ENCODE data around the gene MGST2.

Gene MGST2

DNA sequence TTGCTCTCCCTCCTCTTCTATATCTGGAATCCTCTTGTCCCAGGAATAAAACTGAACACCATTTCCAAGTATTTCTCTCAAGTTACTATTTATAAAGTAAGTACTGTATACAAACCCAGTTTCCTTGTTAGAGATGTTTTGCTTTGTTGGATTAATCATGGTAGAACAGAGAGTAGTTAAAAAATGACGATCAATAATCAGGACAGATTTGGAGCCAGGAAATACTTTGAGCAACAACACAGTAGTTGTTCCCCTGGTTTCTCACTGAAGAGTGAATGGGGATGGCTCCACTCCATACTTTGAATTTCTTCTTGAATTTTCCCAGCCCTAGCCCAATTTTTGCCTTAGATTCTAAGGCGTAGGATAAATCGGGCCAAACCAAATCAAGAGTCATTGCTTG, 21.4 kb downstream of the MGST2 start:
- no peak for DNase-seq (ENCODE audit: low read depth)
- TF ChIP-seq, protein P1, sequence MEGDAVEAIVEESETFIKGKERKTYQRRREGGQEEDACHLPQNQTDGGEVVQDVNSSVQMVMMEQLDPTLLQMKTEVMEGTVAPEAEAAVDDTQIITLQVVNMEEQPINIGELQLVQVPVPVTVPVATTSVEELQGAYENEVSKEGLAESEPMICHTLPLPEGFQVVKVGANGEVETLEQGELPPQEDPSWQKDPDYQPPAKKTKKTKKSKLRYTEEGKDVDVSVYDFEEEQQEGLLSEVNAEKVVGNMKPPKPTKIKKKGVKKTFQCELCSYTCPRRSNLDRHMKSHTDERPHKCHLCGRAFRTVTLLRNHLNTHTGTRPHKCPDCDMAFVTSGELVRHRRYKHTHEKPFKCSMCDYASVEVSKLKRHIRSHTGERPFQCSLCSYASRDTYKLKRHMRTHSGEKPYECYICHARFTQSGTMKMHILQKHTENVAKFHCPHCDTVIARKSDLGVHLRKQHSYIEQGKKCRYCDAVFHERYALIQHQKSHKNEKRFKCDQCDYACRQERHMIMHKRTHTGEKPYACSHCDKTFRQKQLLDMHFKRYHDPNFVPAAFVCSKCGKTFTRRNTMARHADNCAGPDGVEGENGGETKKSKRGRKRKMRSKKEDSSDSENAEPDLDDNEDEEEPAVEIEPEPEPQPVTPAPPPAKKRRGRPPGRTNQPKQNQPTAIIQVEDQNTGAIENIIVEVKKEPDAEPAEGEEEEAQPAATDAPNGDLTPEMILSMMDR (IDR thresholded peaks at IDR 0.05; ENCODE audit: low read depth, low read length, missing control alignments) = no peak
- no peak overlapping the region for H3K4me3 ChIP-seq (ENCODE audit: low read depth, low read length)

DNA sequence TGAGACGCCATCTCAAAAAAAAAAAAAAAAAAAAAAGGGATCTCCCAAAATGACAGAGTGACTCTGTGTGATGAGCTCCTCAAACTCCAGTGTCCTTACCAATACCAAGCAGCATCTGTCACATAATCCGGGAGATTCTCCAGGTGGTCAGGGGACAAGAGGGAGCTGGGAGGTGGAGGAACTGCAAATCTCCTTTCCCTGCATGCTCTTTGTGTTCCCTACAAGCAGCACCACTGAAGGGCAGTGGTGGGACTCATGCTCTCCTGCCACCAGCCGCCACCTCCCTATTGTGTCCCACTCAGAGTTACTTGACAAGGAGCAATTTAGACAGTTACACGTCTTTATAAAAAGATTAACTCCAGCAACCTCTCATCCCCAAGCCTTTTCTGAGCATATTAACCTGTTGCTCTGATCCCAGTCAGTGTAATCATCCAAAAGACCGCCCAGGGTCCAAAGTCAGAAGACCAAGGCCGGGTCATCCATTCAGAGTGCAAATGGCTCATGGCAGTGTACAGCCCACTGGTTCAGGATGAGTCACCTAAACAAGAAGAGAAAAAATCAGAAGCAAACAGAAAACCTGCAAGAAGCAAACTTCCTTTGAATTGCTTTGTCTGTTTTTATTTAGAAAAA, 23.6 kb downstream of the MGST2 start:
- DNase-seq (ENCODE audit: low read depth) = no peak
- TF ChIP-seq, protein P1 (IDR thresholded peaks at IDR 0.05; ENCODE audit: low read depth, low read length, missing control alignments) = no peak
- no peak overlapping the region for H3K4me3 ChIP-seq (ENCODE audit: low read depth, low read length)

DNA sequence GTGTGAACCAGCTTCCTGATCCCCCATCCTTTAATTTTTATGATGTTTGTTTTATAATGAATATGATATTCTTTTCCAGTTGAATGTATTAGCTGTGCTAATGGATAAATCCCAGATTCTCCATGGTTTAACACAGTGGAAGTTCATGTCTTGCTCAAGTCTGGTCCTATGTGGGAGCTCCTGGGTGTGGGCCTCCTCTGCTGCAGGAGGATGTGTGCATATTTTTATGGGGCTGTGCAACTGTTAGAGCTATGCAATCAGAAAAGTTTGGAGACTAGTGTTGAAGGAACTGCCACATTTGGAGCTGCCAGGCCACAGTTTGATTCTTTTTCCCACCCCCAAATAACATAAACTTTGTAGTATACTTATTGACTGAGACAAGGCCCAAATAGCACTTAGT, 24.8 kb downstream of the MGST2 start:
- no peak for DNase-seq (ENCODE audit: low read depth)
- H3K4me3 ChIP-seq (ENCODE audit: low read depth, low read length) = no peak overlapping the region
- TF ChIP-seq, protein P1 (IDR thresholded peaks at IDR 0.05; ENCODE audit: low read depth, low read length, missing control alignments) = no peak

DNA sequence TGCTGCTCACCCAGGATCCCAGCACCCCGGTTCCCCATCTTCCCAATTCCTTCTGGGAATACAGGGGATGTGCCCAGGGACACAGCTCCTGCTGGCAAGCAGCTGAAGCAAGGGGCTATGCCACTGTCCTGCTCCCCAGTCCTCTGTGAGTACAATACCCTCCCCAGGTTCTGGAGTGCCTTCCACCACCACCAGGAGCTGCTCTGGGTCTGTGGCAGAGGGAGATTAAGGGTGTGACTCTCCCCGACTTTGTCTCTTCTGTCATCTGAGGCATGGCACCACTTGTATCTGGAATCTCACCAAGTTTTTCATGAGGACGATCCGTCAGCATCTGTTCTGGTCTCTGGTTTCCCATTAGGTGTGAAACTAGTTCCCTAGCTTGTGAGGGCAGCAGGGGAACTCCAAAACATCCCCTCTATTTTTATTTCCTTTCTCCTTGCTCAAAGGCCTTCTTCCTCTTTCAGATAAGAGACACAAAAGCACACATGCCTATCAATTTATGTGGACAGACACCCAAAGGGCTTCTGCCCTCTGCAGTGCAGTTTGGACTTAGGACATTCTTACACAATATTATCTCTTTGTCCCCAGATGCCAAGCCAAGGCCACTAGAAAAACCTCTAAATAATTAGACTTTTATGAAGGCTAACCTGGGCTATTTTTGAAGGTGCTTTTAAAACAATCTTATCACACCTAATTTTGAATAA, 26.8 kb downstream of the MGST2 start:
- no peak for DNase-seq (ENCODE audit: low read depth)
- H3K4me3 ChIP-seq (ENCODE audit: low read depth, low read length) = no peak overlapping the region
- TF ChIP-seq, protein P1 (IDR thresholded peaks at IDR 0.05; ENCODE audit: low read depth, low read length, missing control alignments) = peak; percentile 37

DNA sequence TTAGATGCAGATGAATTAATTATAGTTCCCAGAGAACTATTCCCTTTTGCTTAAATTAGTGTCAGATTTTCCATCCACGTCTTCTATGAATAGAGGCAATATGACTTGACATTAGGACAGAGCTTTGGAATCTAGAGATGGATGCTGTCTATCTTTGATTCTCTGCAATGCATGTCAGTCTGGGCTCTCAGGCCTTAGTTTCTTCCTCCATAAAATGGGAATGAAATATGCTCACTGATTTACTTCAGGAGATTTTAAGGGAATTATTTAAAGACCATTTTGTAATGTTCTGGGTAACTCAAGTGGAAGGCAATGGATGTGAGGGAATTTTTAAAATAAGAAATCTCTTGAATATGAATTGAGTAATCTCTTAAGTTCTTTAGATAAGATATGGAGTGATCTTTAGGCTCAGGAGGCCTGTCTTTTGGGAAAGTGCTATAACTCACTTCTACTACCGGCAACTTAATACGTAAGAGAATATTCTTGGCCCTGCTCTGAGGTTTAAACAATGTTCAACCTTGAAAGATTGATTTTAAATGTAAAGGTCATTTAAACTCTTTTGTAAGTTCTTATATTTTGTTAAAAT, 29.0 kb downstream of the MGST2 start:
- DNase-seq (ENCODE audit: low read depth) = no peak
- H3K4me3 ChIP-seq (ENCODE audit: low read depth, low read length) = no peak overlapping the region
- TF ChIP-seq, protein P1 (IDR thresholded peaks at IDR 0.05; ENCODE audit: low read depth, low read length, missing control alignments) = no peak

DNA sequence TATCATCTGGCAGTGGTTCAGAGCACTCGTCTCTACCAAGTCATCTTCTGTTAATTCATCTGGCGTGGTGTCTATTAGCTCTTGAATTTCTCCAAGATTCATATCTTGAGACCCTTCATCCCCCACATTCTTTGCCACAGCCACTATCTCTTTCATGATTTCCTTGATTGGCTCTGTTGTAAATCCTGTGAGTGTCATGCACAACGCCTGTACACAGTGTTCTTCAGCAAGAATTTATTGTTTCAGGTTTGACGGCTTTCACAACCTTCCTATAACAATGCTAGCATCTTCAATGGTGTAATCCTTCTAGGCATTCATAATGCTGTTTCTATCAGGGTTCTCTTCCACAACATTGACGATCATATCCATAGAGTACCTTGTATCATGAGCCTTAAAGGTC, 30.9 kb downstream of the MGST2 start:
- no peak overlapping the region for H3K4me3 ChIP-seq (ENCODE audit: low read depth, low read length)
- no peak for DNase-seq (ENCODE audit: low read depth)
- TF ChIP-seq, protein P1 (IDR thresholded peaks at IDR 0.05; ENCODE audit: low read depth, low read length, missing control alignments) = no peak

All from GM12864 (cell line).